ENCODE results near the gene ACYP2.
"Not testable (repeated sequence)": the region's sequence is repeated elsewhere in the genome, so short reads cannot be mapped to it uniquely, and the experiment has no call there.

The ACYP2 gene

DNA sequence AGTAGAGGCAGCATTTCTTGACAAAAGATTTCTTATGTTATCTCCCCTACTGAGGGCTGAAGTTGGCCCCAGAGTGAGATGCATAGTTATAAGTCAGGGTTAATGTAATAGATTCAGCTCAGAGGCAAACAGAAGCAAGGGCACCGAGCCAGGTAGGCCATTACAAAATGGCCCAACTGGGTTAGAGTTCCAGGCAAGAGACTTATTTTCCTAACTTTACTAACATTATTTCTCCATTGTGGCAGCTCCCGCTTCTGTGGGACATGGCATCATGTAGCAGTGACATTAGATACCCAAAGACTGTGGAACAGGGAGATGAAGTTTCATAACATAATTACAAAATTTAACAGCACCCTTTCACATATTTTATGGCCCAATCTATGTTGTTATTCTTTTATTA is 113.5 kb downstream of the ACYP2 start:
- DNase-seq = no peak

DNA sequence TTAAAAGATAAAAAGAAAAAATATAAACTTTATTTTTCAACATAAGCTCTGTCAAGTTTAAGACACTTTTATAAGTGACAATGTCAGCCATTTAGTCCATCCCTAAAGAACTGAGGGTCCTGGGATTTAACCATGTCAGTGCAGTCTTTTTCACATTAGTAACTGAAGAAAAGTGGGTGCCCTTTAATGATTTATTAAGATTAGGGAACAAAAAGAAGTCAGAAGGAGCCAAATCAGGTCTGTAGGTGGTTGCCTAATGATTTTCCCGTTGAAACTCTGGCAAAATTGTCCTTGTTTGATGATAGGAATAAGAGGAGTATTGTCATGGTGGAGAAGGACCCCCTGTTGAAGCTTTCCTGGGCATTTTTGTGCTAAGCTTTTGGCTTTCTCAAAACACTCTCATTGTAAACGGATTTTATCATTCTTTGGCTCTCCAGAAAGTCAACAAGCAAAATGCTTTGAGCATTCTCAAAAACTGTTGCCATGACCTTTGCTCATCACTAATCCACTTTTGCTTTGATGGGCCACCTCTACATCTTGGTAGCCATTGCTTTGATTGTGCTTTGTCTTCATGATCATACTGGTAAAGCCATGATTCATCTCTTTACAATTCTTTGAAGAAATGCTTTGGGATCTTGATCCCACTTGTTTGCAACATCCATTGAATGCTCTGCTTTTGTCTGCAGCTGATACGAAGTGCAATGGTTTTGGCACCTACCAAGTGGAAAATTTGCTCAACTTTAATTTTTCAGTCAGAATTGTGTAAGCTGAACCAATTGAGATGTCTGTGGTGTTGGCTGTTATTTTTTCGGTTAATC is 118.6 kb downstream of the ACYP2 start:
- DNase-seq = no peak

DNA sequence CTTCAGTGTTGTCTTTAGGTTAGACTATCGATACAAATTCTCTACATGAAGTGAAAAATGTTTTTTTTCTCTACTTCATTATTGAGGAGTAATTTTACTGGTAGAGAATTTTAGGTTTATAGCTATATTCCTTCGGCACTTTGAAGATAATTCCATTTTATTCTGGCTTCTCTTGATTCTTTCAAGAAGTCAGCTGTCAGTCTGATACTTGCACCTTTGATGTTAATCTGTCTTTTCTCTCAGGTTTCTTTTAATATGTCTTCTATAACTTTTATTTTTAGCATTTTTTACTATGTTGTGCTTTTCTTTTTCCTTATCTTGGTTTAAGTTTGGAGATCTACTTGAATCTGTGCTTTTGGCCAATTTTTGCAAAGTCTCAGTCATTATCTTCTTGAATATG is 122.0 kb downstream of the ACYP2 start:
- DNase-seq = no peak

DNA sequence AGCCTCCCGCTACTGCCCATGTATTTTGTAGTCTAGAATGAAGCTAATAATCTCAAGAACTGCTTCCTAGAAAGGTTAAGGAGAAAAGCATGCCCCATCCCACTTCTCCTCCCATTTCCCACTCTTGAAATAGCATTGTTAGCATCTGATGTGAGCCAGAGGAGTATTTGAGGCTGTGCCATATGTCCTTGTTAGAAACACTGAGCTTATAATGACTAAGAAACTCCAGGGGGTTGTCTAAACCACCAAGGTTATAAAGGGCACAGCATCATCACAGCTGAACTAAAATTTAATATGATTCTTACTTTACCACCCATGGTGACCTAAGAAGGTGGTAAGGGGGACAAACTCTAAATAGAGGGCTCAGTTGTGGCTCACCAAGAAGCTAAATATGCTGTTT is 124.0 kb downstream of the ACYP2 start:
- no peak for DNase-seq

DNA sequence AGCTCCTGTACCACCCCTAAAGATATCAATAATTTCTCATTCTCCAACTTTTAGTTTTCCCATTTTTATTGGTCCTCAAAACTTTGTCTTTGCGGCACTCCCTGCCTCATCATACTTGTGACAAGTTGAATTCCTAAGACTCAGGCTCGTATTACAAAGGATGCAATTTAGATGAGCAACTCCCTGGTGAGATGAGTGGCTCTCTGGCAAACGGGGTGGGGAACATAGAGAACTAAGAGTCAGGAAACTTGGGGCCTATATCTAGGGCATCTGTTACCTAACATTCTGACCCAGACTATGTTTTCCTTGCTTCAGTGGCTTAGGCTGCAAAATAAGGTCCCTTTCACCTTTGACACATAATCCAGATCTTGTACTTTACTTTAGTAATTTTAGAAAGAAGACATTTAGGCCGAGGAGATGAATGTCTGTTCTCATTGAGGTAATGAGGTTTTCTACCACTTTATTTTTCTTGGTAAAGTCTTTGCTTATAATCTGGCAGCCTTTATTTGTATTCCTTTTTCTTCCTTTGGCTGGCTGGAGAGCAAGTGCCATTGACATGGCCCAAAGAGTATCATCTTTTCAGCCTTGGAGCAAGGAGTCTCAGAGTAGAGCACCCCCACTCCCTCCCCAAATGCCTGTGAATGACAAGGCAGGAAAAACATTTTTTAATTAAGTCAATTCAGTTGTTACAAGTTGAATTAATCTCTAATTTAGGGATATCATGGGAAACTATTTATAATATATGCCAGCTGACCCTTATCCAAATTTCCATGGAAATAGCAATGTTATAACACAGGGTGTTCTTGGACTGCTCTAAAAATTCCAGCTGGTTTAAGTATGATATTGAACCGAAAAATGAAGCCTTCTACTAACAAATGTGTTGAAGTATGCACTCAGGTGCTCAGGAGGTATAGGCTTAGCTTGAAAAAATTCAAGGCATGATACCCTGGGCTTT is 125.4 kb downstream of the ACYP2 start:
- DNase-seq = no peak

DNA sequence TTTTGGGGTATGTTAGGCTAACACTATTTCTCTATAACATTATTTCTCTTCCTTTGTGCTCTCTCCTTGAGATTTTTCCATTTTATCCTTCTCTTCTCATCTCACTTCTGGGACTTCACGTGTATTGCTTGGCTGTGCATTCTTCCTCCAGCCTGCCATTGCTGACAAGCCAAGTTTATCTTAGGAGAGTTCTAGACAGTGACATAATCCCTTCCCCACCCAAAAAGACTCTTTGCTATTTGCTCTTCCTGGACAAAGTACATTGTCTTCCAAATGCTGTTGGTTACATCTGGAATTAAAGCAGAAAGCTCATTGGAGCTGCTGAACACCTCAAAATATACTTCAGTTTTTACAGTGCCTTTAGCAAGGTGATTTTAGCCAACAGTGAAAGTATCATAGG is 131.7 kb downstream of the ACYP2 start:
- no peak for DNase-seq

DNA sequence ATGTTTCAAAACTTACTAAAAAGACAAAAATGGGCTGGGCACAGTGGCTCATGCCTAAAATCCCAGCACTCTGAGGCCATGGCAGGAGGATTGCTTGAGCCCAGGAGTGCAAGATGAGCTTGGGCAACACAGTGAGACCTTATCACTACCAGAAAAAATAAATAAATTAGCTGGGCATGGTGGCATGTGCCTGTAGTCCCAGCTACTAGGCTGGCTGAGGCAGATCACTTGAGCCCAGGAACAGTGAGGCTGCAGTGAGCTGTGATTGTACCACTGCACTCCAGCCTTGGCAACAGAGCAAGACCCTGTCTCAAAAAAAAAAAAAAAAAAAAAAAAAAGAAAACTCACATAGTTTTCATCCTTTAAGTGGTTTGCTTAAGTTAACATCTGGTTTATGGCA is 134.2 kb downstream of the ACYP2 start:
- DNase-seq = no peak

DNA sequence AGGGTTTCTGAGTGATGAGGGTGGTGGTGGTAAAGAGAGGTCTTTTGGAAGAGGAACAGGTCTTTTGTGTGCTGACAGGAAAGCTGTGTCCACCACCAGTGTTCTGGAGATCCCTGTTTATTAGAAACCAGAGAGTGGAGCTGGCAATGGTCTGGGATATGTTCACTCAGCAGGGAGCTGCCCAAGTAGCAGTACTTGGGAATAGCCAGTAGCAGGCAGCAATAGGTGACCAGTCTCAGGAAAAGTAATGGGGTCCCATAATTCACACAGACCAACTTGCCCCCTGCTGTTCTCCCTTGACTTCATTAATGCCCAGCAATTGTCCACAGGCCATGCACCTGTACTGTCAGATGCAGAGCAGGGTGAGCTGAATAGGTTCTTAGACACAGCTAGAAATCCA is 138.8 kb downstream of the ACYP2 start:
- no peak for DNase-seq

DNA sequence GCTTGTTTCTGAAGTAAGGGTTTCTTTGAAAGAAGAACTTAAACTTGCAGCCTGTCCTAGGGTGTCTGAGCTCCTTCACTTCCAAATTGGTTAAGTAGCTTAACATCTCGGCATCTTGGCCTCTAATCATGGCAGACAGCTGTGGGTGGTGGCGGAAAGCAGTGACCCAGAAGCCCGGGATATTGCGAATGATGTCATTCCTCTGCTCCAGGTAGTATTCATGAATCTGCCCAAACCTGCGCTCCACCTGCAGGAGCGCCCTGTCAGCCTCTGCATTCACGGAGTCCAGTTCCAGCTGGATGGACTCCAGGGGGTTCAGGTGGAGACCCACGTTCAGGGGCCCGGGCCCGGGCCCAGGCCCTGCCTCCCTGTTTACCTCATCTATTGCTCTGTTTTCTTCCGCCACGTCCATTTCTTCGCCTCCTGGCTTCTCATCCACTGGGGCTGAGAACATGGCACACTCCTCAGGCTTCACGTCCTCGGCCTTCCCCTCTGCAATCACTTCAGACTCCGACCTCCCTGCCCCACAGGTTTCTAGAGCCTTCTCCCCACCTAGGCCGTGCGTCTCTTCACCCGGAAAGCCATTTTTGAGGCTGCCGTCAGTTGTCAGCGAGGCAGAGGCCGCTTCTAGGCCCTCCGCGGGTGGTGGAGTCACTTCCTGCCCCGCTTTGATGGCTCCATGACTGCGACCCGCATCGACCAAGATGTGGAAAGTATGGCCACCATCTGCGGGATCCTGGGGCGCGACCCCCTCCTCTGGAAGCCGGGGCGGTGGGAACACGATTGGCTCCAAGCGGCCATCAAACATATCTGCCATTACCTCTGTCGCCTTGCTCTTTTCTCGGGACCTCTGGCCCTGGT is 140.0 kb downstream of the ACYP2 start:
- DNase-seq = no peak

DNA sequence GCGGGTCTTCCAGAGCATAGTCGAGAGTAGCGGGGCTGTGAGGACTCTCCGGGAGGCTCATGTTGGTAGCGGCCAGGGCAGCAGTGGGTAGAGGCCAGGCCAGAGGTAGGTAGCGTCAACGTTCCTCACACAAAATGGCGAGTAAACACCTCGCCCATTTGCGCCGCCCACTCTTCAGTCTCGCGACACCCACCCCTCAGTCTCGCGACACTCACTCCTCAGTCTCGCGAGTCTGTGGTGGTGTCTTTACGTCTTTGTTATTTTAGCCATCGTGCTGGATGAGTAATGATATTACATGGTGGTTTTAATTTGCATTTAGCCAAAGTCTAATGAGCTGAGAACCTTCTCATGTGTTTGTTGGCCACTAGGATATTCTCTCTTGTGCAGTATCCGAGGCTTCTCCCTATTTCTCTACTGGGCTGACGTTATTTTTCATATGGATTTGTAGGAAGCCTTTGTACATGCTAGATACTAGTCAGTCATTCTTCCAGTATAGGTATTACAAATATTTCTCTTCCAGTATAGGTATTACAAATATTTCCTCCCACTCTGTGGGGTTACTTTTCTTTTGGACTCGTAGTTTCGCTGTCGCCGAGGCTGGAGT is 140.8 kb downstream of the ACYP2 start, which contains the start of gene TSPYL6:
Gene TSPYL6 (minus strand): TSS at position 139 of the 604 bp plus-strand sequence. CDS start 78 bp downstream, at position 61.
- DNase-seq = no peak

DNA sequence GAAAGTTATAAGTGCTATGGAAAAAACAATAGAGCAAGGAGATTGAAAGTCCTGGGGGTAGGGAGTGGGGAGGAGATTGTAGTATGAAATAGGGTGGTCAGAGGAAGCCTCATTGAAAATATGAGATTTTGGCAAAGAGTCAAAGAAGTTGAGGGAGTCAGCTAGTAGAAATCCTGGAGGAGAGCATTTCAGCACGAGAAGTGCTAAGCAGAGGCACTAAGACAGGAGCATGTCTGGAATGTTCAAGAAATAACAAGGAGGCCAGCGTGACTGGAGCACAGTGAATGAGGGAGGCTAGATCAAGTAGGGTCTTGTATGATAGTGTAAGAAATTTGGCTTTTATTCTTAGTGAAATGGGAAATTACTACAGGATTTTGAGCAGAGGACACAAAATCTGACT is 142.8 kb downstream of the ACYP2 start:
- no peak for DNase-seq

DNA sequence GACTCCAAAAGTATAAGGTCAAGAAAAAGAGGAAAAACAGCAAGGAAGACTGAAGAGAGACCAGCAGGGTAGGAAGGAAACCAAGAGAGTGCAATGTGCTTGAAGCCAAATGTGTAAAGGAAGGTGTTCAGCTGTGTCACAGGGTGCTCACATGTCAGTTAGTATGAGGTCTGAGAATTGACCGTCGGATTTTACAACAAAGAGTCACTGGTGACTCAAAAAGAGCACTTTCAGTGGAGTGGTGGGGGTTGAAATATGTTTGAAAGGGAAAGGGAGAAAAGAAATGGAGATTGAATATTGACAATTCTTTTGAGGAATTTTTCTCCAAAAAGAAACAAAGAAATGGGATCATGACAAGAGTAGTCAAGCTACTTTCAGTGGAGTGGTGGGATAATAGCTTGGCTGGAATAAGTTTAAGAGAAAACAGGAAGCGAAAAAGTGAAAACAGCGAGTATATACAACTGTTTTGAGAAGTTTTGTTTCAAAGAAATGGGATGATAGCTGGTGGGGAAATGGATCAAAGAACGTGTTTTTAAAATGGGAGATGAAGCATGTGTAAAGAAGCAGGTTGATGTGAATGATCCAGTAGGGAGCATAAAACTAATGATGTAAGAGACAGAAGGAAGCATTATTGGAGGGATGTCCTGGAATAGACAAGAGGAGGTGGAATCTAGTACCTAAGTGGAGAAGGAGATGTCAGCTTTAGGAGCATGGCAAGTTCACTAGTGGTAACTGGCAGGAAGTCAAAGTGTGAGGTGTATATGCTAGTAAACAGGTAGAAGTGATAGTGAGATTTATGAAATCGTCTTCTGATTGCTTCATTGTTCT is 144.2 kb downstream of the ACYP2 start:
- no peak for DNase-seq

DNA sequence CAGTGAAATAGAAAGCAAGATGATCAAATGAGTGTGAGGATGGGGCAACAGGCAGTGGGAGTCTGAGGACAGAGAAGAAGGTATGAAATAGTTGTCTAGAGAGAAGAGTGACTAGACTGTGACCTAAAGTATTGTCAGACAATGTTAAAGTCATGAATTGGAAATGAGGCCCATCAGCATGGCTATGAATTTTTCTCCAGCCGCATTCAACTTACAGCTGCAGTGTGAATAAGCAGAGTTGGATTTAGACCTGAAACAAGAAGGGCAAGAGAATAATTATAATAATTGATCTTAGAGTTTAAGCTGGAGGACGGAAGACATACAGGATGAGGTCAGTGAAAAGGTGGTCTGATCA is 144.8 kb downstream of the ACYP2 start:
- DNase-seq = no peak

DNA sequence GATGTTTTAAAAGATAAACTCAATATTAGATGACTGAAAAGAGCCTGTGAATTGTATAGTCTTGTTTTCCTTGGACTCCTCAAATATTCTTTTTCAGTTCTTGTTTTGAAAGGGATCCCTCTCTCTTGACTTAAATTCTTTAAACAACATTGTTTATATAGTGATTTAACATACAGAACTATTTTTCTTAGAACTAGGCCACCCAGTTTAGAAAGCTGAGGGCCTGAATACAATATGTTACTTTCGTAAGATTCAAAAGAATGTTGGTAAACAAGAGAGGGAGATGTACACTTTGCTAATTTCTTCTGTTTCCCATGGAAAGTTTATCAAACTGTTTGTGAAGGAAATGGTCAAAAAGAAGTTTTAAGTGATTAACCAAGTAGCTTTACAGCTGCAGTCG is 146.1 kb downstream of the ACYP2 start:
- DNase-seq = no peak

DNA sequence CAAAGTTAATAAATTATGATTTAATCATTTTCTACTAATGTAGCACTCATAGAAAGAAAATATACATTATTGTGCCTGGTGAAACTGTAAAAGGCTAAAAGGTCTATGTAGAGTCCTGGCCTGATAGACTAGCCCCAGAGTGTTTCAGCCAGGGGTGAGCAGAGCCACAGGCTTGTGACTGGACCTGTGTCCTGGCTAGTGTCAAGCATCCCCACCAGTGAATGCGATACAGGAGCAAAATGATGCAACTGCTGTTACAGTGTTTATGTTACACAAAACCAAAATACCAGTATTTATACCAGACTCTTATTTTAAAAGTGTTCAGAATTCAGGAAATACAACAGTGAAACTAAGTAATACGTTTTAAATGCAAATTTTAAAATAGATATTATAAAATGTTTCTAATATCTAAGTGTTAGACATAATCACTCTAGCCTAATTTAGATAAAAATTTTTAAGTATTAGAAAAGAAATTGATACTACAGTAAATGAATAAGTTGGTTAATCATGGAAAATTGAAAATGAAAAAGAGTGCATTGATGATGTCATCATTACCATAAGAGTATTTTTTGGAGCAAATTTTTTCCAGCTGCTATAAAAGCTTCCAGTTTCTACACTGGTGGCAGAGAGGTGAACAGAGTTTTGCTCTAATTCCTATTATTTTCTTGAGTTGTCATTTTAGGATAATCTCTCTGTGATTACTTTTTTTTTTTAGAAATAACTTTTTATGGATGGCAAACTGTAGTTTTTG is 146.8 kb downstream of the ACYP2 start:
- DNase-seq = no peak

DNA sequence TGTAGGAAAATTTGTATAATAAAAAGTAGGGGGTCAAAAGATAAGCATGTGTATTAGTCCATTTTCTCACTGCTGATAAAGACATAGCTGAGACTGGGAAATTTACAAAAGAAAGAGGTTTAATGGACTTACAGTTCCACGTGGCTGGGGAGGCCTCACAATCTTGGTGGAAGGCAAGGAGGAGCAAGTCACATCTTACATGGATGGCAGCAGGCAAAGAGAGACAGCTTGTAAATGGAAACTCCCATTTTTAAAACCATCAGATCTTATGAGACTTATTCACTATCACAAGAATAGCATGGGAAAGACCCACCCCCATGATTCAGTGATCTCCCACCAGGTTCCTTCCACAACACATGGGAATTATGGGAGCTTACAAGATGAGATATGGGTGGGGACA is 149.7 kb downstream of the ACYP2 start:
- not testable (repeated sequence) for DNase-seq

DNA sequence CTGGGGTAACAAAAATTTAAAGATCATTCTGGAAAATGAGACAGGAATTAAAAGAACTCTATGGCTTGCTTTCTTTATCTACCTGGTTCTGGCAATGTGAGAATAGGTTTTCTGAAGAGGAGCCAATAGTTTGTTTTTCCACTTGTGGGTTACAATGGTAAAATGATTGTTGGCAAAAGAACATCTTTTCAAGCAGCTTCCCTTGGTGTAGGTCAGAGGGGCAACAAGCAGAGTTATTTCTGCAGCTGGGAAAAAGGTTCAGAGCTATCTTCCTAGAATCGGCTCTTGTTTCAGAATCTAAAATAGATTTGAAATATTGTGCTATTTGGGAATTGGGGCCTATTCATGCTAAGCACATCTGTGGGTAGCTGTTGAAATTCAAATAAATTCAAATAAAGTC is 152.2 kb downstream of the ACYP2 start:
- no peak for DNase-seq

DNA sequence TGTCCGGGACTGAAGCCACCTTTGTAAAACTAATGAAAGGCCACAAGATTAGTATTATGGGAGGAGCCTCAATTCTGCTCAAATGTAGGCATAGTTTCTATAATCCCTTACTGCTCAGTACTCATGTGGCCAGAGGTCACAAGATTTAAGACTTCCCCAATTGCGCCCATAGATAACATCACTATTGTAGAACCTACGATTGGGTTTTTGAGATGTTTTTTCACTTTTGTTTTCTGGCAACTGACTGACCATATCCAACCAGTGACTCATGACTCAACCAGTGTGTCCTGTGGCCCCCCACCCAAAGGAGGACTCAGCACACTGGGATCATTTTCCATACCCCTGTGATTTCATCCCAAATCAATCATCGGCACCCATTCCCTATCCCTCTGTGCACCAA is 155.8 kb downstream of the ACYP2 start:
- no peak for DNase-seq

DNA sequence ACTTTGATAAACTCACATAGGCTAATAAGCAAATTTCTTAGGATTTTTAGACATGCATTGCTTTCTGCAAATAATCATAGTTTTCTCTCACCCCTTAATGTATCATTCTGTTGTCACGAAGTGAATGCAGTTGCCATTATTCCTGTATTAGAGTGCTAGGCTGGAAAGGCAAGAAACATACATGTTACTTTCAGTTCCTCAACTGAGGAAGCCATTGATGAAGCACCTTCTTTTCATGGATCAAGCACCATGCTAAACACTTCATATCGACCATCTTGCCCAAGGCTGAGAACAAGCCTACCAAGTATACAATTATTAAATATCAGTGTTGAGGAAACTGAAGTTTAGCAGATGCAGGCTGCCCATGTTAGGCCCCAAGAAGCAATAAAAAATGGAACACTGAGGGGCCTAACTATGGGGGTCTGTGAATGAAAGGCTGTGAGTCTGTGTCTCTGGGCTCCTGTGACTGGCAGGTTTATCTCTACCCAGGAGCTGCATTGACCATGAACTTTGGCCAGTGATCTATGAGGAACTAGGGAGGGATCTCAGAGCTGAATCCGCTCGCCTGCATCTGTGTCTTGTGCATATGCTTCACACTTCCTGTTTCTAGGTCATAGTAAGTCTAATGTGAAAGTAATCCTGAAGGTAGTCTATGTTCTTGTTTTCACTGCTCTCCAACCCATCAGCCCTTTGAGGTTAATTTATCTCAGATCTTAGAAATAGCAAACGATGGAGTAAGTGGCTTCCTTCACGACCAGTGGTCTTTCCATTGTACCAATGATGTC is 156.6 kb downstream of the ACYP2 start:
- DNase-seq = no peak

DNA sequence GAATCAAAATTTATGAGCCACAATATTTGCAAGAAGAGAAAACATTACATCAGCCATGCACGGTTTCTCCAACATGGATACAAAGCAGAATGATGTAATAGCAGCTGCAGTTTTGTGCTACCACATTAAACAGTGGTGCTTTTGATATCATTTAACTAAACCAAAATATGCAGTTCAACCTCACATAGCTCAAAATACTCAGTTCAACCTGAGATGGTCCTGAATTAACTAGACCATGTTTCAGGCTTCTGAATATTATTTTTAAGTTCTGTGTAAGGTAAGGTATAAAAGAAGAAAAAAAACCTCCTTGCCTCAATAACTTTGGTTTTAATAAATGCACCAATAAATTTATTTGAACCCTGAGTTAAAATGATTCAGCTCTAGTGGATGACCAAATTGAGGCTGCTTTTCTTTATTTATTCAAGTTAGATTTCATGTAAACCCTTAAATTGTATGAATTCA is 159.4 kb downstream of the ACYP2 start:
- DNase-seq = no peak

Measured in activated gamma-delta T cell treated with Interleukin-2 at 50 U/mL for 16 hours (primary cell).